Measurements from ENCODE around the gene PLEKHG4B. TPM values are rescaled to one million over a fixed set of nuclear protein-coding genes. Genes with fewer than 3 reads are reported as not detected.

PLEKHG4B gene
- total RNA-seq, 1 experiment from 2014 or later = 44.3 TPM

DNA sequence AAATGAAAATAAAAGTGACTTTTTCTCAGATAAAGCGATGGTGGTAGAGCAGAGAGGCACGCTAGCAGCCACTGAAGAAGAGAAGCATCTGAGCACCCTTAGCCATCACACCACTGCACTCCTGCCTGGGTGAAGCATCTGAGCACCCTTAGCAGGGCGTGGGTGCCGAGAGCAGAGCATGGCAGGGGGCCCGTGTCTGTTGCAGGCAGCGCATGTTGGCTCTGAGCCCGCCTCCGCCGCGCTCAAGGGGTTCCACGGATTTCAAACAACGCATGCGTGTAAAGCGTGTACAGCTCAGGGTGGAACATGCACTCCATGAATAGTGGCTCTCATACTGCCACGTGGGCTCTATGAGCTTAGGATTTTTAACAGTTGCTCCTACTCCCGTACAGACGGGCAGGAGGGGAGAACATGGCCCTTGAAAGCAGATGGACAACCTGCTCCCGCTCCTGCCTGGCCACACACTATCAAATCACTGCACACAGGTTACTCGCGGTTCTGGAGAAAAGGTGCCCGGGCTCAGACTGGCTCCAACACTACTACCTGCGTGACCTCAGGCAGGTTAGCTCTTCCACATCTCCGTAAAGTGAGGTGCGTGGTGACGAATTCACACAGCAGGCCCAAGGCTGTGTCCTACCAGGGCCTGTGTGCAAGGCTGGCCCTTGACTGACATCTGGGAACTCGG lies 111.4 kb downstream of the PLEKHG4B start:
- Histone ChIP-seq H3K14ac (ENCODE audit: insufficient read depth, low read length) (no peak overlapping the region), H2AK5ac (ENCODE audit: insufficient read length, low read length) (no peak overlapping the region), H3K23ac (ENCODE audit: insufficient read length, low read depth, low read length) (no peak overlapping the region), H3K23me2 (ENCODE audit: insufficient read length, low read depth, low read length, poor library complexity, severe bottlenecking) (no peaks in the 10 kb centered on the region), H4K91ac (ENCODE audit: insufficient read length, low read depth, low read length) (no peak overlapping the region), H4K20me1 (ENCODE audit: control insufficient read depth, insufficient read depth, insufficient read length) (no peaks in the 10 kb centered on the region), H2BK20ac (ENCODE audit: low read depth, low read length, poor library complexity, severe bottlenecking) (no peak overlapping the region), H3K4ac (ENCODE audit: low read depth, low read length) (no peak overlapping the region), H3T11ph (ENCODE audit: low read length) (no peak overlapping the region), H3K9me3 (ENCODE audit: control insufficient read depth, low read depth, low read length) (no peaks in the 10 kb centered on the region), H4K5ac (ENCODE audit: insufficient read length, low read depth, low read length) (no peak overlapping the region), H3K4me2 (ENCODE audit: insufficient read depth, insufficient read length, low read length) (no peak overlapping the region), H3K9ac (ENCODE audit: extremely low read depth, insufficient read length, low read length) (no peak overlapping the region), H2BK120ac (ENCODE audit: low read depth, low read length, poor library complexity, severe bottlenecking) (no peak overlapping the region), H3K27me3 (ENCODE audit: insufficient read depth, low read length) (no peaks in the 10 kb centered on the region), H4K8ac (replicated peaks; ENCODE audit: insufficient read length, low read depth, low read length) (no peak overlapping the region), H3K18ac (ENCODE audit: insufficient read length, low read depth, low read length) (no peak overlapping the region), H2BK5ac (ENCODE audit: insufficient read length, low read length) (no peak overlapping the region), H3K56ac (ENCODE audit: insufficient read length, low read depth, low read length) (no peak overlapping the region), H3K27ac (ENCODE audit: insufficient read length, low read depth, low read length) (no peak overlapping the region), H3K79me2 (ENCODE audit: insufficient read depth, low read length) (peaks cover 6% of the 10 kb centered on the region), H3K79me1 (ENCODE audit: insufficient read depth, low read depth, low read length, poor library complexity, severe bottlenecking) (peaks cover 10% of the 10 kb centered on the region), H3K4me1 (ENCODE audit: insufficient read depth, low read length) (peaks cover 3% of the 10 kb centered on the region; the same call in 1 of the 2 replicates), H2AFZ (ENCODE audit: low read length) (no peak overlapping the region), H2BK15ac (ENCODE audit: low read depth, low read length) (no peak overlapping the region), H2BK12ac (ENCODE audit: insufficient read length, low read depth, low read length) (no peak overlapping the region)
- H3K27ac Mint-ChIP-seq = no peak overlapping the region; a peak in 1 of 7 replicates
- H3K36me3 Mint-ChIP-seq (ENCODE audit: insufficient read depth in 1 of 3, low read depth in 3 of 3) = peaks cover 4 to 31% (median 28%) of the 10 kb centered on the region in 3 experiments; a peak in 6 of 7 replicates
- WGBS (ENCODE audit: extremely low coverage, insufficient read length, low lambda C conversion rate) = no CpG with 5 or more reads among the region's 26 CpGs
- H3K4me1 Mint-ChIP-seq = peaks cover 17 to 26% of the 10 kb centered on the region in 2 experiments
- DNase-seq = no peak
- TF ChIP-seq, protein P1, sequence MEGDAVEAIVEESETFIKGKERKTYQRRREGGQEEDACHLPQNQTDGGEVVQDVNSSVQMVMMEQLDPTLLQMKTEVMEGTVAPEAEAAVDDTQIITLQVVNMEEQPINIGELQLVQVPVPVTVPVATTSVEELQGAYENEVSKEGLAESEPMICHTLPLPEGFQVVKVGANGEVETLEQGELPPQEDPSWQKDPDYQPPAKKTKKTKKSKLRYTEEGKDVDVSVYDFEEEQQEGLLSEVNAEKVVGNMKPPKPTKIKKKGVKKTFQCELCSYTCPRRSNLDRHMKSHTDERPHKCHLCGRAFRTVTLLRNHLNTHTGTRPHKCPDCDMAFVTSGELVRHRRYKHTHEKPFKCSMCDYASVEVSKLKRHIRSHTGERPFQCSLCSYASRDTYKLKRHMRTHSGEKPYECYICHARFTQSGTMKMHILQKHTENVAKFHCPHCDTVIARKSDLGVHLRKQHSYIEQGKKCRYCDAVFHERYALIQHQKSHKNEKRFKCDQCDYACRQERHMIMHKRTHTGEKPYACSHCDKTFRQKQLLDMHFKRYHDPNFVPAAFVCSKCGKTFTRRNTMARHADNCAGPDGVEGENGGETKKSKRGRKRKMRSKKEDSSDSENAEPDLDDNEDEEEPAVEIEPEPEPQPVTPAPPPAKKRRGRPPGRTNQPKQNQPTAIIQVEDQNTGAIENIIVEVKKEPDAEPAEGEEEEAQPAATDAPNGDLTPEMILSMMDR (conservative IDR thresholded peaks at IDR 0.05) = no peak
- H3K27me3 Mint-ChIP-seq (ENCODE audit: low read depth) = no peaks in the 10 kb centered on the region
- no peak overlapping the region for H3K4me3 Mint-ChIP-seq
- no peaks in the 10 kb centered on the region for H3K9me3 Mint-ChIP-seq

Measured in H9 (cell line).